ENCODE results near the gene KPTN. TPM values are rescaled to one million over a fixed set of nuclear protein-coding genes. Genes with fewer than 3 reads are reported as not detected.

Gene KPTN
- total and polyA plus RNA-seq, 4 donors = 2.3 to 6.0 (median 4.0) TPM

GRCh38 chr19:47473336-47473735 is 10.7 kb downstream of the KPTN start:
- TF ChIP-seq CTCF (IDR thresholded peaks at IDR 0.05; ENCODE audit: low read depth, low read length, missing input control) (no peak), GABPA (IDR thresholded peaks at IDR 0.05 in 1 of 2, conservative IDR thresholded peaks at IDR 0.05 in 1 of 2) (no peak), RXRA (IDR thresholded peaks at IDR 0.05) (no peak), SP1 (IDR thresholded peaks at IDR 0.05) (no peak), RAD21 (IDR thresholded peaks at IDR 0.05) (no peak), MAX (IDR thresholded peaks at IDR 0.05) (no peak), NR2F2 (IDR thresholded peaks at IDR 0.05) (no peak), YY1 (IDR thresholded peaks at IDR 0.05) (no peak), ATF3 (IDR thresholded peaks at IDR 0.05) (no peak), TAF1 (conservative IDR thresholded peaks at IDR 0.05) (no peak), HNF4A (conservative IDR thresholded peaks at IDR 0.05) (no peak), HNF4G (IDR thresholded peaks at IDR 0.05) (no peak), REST (IDR thresholded peaks at IDR 0.05) (no peak), EGR1 (IDR thresholded peaks at IDR 0.05; ENCODE audit: low read depth in 2 of 2) (no peak), FOXA2 (IDR thresholded peaks at IDR 0.05) (no peak), ZBTB33 (IDR thresholded peaks at IDR 0.05) (no peak), FOXA1 (IDR thresholded peaks at IDR 0.05) (no peak), JUND (IDR thresholded peaks at IDR 0.05) (no peak)
- Histone ChIP-seq H3K9ac (ENCODE audit: low read depth in 1 of 2, low read length in 2 of 2) (no peak overlapping the region), H3K4me1 (ENCODE audit: control insufficient read depth in 4 of 4, insufficient read depth in 4 of 4, low read length in 3 of 4) (peaks cover 0 to 4% (median 0%) of the 10 kb centered on the region in 4 donors), H3K27me3 (ENCODE audit: control insufficient read depth in 4 of 4, insufficient read depth in 4 of 4, low read length in 3 of 4) (peaks cover 0 to 14% (median 1%) of the 10 kb centered on the region in 4 donors), H3K27ac (ENCODE audit: low read depth in 1 of 2, low read length in 2 of 2) (no peak overlapping the region), H3K9me3 (ENCODE audit: control insufficient read depth in 4 of 4, low read length in 3 of 4) (no peaks in the 10 kb centered on the region), H3K36me3 (ENCODE audit: control insufficient read depth in 4 of 4, insufficient read depth in 3 of 4, low read depth in 1 of 4, low read length in 3 of 4) (peaks cover 0 to 3% (median 0%) of the 10 kb centered on the region in 4 donors), H3K4me3 (ENCODE audit: low read depth in 1 of 3, low read length in 3 of 3) (no peak overlapping the region)
- DNase-seq (ENCODE audit: low spot score) = no peak
- 87% methylated on average over 10 of the region's 10 CpGs for WGBS

All from liver (tissue), 9 donors.